Measurements from ENCODE around the gene YBX2.

DNA sequence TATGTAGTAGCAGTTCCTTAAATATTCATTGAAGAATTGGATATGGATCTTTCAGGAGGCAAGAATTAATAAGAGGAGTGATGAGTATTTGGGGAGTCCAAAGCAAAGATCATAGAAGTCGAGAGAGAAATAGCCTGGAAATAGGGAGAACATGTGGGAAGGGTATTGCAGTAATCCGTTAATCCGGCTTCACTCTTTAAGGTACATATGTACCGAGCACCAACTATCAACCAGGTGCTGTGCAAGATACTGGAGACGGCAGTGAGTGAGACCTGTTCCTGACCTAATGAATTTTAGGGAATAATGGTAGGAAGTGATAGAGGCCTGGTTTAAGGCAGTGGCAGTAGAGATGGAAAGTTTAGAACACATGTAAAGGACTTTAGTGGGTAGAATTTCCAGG is 41.4 kb downstream of the YBX2 start:
- TF ChIP-seq CTCF (IDR thresholded peaks at IDR 0.05 in 8 of 11, conservative IDR thresholded peaks at IDR 0.05 in 3 of 11) (no peak), POLR2AphosphoS5 (IDR thresholded peaks at IDR 0.05) (no peak), POLR2A (IDR thresholded peaks at IDR 0.05) (no peak)

Measured in spleen (tissue), 7 donors.